Osteocyte (in vitro differentiated cells): ENCODE results near the gene MR1. TPM values are rescaled to one million over a fixed set of nuclear protein-coding genes. Genes with fewer than 3 reads are reported as not detected.
"Not testable (repeated sequence)": the region's sequence is repeated elsewhere in the genome, so short reads cannot be mapped to it uniquely, and the experiment has no call there.

Source experiments
- DNase-seq: peaks from one replicate; pipeline ENCODE4 v3.0.0; 2021; ENCODE audit warnings: mixed read lengths; ENCODE audit not compliant: unreplicated experiment; ENCODE audit errors: extremely low spot score
- H3K27ac Mint-ChIP-seq: one replicate; pipeline ENCODE4 v1.8.0; 2021; ENCODE audit warnings: mild to moderate bottlenecking, mixed read lengths; ENCODE audit not compliant: unreplicated experiment
- H3K27me3 Mint-ChIP-seq: one replicate; pipeline ENCODE4 v1.8.0; 2021; ENCODE audit warnings: mixed read lengths; ENCODE audit not compliant: unreplicated experiment
- H3K36me3 Mint-ChIP-seq: one replicate; pipeline ENCODE4 v1.8.0; 2021; ENCODE audit warnings: mixed read lengths; ENCODE audit not compliant: unreplicated experiment
- H3K4me1 Mint-ChIP-seq: one replicate; pipeline ENCODE4 v1.8.0; 2021; ENCODE audit warnings: mixed read lengths; ENCODE audit not compliant: unreplicated experiment
- H3K4me3 Mint-ChIP-seq: one replicate; pipeline ENCODE4 v1.8.0; 2021; ENCODE audit warnings: mild to moderate bottlenecking, moderate library complexity, mixed read lengths; ENCODE audit not compliant: unreplicated experiment
- H3K9me3 Mint-ChIP-seq: one replicate; pipeline ENCODE4 v1.8.0; 2021; ENCODE audit warnings: mixed read lengths; ENCODE audit not compliant: unreplicated experiment
- total RNA-seq: library from RNA; stranded (reverse); gene quantifications from 2 replicates; pipeline ENCODE4 v1.2.1, GENCODE V29; 2021
- TF ChIP-seq, protein P1 (sequence below): fragments of 200-600 bp; sonication (generic); IDR thresholded peaks from 2 replicates; pipeline ENCODE4 v1.5.0; 2021; ENCODE audit warnings: antibody characterized with exemption, mild to moderate bottlenecking, moderate library complexity

Gene MR1
- total RNA-seq, 1 donor from 2014 or later: 4.3 TPM

DNA sequence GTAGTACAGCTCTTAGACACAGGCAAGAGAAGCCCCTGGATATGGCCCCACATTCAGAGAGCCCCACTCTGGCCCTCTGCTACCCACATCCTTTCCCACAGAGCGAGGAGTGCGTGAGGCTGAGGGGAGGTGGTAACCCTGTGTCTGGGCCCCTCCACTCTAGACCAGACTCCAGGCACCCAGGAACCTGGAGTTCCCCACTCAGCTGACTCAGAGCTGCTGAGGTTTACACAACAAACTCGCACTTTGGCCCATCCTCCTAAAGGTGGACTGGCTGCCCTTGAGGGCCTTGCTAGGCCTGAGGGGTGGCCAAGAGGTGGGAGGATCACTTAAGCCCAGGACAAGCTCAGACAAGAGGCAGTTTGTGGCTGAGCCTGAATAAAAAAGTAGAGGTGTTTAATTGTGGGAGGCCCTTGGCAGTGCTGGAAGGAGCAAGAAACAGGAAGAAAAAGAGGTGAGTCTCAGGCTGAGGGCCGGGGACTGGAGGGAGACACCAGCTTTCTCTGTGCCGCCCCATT, 10.7 kb downstream of the MR1 start:
- Mint-ChIP-seq H3K27me3 (no peaks in the 10 kb centered on the region), H3K4me3 (no peak overlapping the region), H3K27ac (no peak overlapping the region), H3K4me1 (peaks cover 14% of the 10 kb centered on the region), H3K9me3 (no peaks in the 10 kb centered on the region), H3K36me3 (no peaks in the 10 kb centered on the region)
- TF ChIP-seq, protein P1, sequence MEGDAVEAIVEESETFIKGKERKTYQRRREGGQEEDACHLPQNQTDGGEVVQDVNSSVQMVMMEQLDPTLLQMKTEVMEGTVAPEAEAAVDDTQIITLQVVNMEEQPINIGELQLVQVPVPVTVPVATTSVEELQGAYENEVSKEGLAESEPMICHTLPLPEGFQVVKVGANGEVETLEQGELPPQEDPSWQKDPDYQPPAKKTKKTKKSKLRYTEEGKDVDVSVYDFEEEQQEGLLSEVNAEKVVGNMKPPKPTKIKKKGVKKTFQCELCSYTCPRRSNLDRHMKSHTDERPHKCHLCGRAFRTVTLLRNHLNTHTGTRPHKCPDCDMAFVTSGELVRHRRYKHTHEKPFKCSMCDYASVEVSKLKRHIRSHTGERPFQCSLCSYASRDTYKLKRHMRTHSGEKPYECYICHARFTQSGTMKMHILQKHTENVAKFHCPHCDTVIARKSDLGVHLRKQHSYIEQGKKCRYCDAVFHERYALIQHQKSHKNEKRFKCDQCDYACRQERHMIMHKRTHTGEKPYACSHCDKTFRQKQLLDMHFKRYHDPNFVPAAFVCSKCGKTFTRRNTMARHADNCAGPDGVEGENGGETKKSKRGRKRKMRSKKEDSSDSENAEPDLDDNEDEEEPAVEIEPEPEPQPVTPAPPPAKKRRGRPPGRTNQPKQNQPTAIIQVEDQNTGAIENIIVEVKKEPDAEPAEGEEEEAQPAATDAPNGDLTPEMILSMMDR: no peak
- no peak for DNase-seq

- H3K9me3 Mint-ChIP-seq, H3K4me1 Mint-ChIP-seq, H3K27ac Mint-ChIP-seq, H3K4me3 Mint-ChIP-seq, DNase-seq, H3K27me3 Mint-ChIP-seq, H3K36me3 Mint-ChIP-seq: not testable (repeated sequence)
Observed at GRCh38 chr1:181045946-181046345, 12.2 kb downstream of the MR1 start.

DNA sequence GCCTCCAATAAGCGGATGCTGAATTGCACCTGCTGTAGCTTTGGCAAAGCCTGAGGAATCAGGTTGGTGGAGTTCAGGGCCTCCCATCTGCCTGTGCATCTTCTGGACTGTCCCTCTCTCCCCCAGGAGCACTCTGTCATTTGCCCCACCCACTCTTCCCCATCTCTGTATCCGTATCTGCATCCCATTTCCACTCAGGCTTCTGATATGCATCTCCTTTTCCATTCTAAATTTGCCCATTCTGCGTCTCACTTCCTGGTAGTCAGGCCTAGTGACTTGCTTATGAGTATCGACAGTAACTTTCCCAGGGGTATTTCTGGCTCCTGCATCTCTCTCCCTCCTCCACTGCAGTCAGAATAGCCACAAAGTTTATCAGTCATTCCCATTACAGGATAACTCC, 15.6 kb downstream of the MR1 start:
- Mint-ChIP-seq H3K4me3 (no peak overlapping the region), H3K27ac (no peak overlapping the region), H3K4me1 (no peaks in the 10 kb centered on the region)

DNA sequence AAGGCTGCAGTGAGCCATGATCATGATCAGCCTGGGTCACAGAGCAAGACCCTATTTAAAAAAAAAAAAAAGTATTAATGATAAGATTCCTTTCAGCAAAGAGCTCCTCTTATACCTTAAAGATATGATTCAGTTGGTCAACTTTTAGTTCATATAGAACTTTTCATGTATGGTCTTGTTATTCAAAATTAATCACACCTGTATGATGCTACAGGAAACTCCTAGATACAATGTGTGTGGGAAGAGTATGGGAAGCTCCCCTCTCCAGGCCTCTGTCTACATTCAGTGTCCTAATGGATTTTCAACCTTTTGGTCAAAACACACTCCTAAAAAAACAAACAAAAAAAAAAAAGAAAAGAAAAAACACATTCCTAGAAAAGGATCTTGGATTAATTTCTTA, 17.1 kb downstream of the MR1 start:
- Mint-ChIP-seq H3K4me3 (no peak overlapping the region), H3K9me3 (no peaks in the 10 kb centered on the region), H3K27me3 (no peaks in the 10 kb centered on the region), H3K36me3 (no peaks in the 10 kb centered on the region), H3K27ac (no peak overlapping the region), H3K4me1 (peaks cover 4% of the 10 kb centered on the region)
- DNase-seq: no peak
- TF ChIP-seq, protein P1: no peak

More for the DNA sequence above, 15.6 kb downstream of the MR1 start:
- Mint-ChIP-seq H3K27me3 (no peaks in the 10 kb centered on the region), H3K36me3 (no peaks in the 10 kb centered on the region), H3K9me3 (no peaks in the 10 kb centered on the region)
- TF ChIP-seq, protein P1: no peak
- DNase-seq: no peak

DNA sequence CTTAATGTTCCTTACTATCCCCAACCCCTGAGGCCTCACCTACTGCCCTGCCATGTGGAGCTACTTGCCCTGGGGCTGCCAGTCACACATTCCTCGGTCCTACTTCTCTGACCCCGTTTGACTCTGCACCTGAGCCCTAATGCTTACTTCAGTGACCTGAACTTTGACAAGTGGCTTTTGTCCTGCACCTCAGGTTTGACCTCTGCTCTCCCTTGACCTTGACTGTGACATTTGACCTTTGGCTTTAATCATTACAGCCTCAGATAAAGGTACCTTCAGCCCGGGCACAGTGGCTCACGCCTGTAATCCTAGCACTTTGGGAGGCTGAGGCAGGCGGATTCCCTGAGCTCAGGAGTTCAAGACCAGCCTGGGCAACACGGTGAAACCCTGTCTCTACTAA, 22.8 kb downstream of the MR1 start:
- H3K27me3 Mint-ChIP-seq: no peaks in the 10 kb centered on the region
- DNase-seq: no peak
- TF ChIP-seq, protein P1: no peak
- H3K27ac Mint-ChIP-seq: peak overlapping the region; percentile 43
- H3K9me3 Mint-ChIP-seq: peaks cover 4% of the 10 kb centered on the region
- H3K4me3 Mint-ChIP-seq: no peak overlapping the region
- H3K36me3 Mint-ChIP-seq: no peaks in the 10 kb centered on the region
- peaks cover 10% of the 10 kb centered on the region for H3K4me1 Mint-ChIP-seq

DNA sequence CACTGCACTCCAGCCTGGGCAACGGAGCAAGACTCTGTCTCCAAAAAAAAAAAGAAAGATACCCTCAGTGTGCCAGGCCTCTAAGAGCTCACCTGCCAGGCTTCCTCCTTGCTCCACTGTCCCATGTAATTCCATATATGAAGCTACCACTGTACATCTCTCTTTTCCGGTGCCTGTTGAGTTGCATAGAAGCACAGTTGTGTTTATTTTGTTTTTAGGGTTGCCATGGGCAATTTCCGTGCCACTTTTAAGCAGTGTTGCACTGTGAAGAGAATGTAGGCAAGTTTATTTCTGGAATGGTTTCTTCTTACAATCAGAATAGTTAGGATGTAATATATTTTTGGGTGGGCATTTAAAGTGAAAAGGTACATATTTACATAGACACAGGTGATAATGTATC, 23.3 kb downstream of the MR1 start:
- Mint-ChIP-seq H3K36me3 (no peaks in the 10 kb centered on the region), H3K27me3 (no peaks in the 10 kb centered on the region), H3K4me1 (peaks cover 10% of the 10 kb centered on the region), H3K9me3 (peaks cover 4% of the 10 kb centered on the region), H3K27ac (peak overlapping the region; percentile 43), H3K4me3 (no peak overlapping the region)
- no peak for DNase-seq
- TF ChIP-seq, protein P1: no peak
